ENCODE measurements around the gene PPP1R1A. TPM values are rescaled to one million over a fixed set of nuclear protein-coding genes. Genes with fewer than 3 reads are reported as not detected.

Gene PPP1R1A
- total RNA-seq, 1 donor from 2014 or later: 239 TPM

DNA sequence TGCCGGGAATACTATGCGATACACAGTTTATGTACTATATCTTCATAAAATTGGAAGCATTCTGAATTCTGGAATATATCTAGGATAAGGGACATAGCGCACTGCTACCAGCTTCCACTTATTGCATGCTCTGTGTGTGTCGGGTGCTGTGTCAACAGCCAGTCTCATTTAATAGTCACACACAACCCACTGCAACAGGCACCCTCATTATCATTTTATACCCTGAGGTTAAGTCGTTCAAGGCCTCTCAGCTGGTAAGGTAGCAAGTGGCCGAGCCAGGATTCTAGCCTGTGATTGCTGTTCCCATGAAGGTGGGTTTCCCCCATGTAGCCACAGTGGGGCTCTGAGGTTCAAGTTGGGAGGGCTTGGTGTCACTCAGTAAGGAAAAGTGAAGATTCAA is 7.0 kb downstream of the PPP1R1A start:
- DNase-seq (ENCODE audit: missing footprints) (no peak), ATAC-seq (no peak)
- intact Hi-C loops (cut with DNase I): no loop called here

DNA sequence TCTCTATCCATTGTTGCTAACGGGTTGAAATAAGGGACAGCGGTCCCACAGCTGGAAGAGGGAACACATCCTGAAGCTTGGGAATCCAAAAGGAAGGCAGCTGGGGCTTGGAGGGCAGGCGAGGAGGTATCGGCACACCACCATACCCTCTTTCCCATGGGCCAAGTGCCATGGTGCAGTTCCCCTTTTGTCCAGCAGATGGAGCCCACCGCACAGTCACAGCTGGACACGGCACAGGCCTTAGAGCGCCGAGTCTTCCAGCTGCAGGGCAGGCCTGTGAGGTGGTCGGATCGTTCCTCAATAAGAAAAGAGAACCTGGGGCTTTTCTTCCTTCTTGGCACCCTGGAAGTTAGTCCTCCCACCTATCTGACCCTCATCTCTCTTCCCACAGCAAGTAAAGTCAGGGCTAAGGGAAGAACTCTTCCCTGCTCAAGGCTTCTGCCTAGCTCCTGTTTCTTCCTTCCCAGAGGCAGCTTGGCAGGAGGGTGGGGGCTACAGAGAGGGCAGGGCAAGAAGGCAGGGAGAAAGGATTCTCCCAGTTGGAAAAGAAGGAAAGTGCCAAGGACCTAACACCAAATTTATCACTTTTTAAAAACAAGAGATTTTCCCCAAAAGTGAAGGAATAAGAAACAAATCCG is 8.6 kb downstream of the PPP1R1A start:
- ATAC-seq (peak; percentile 92), DNase-seq (ENCODE audit: missing footprints) (peak; percentile 87)
- intact Hi-C loops (cut with DNase I): no loop called here

DNA sequence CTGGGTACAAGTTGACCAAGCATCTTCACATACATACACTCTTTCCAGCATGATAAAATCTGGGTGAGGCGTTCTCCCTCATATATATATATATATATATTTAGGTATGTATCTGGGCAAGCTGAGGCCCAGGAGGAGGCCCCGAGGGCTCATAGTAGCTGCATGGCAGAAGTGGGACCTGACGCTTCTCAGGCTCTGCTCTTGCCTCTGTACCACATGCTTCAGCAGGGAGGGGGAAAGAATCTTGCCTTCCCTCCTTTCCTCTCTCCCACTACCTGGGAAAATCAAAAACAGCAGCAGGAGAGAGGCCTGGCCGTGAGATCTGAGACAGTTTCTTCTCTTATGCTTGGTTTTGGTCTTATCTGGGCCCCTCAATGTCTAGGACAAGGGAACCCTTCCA is 9.2 kb downstream of the PPP1R1A start:
- no peak for ATAC-seq
- intact Hi-C loops (cut with DNase I): no loop called here

GRCh38 chr12:54578778-54579177 is 9.7 kb downstream of the PPP1R1A start:
- ATAC-seq: no peak
- no peak for DNase-seq (ENCODE audit: missing footprints)
- intact Hi-C loops (cut with DNase I): no loop called here

More for the DNA sequence above, 9.2 kb downstream of the PPP1R1A start:
- DNase-seq (ENCODE audit: missing footprints): no peak

GRCh38 chr12:54572881-54573280 is 15.6 kb downstream of the PPP1R1A start:
- DNase-seq (ENCODE audit: missing footprints) (no peak), ATAC-seq (no peak)
- intact Hi-C loops (cut with DNase I): no loop called here

DNA sequence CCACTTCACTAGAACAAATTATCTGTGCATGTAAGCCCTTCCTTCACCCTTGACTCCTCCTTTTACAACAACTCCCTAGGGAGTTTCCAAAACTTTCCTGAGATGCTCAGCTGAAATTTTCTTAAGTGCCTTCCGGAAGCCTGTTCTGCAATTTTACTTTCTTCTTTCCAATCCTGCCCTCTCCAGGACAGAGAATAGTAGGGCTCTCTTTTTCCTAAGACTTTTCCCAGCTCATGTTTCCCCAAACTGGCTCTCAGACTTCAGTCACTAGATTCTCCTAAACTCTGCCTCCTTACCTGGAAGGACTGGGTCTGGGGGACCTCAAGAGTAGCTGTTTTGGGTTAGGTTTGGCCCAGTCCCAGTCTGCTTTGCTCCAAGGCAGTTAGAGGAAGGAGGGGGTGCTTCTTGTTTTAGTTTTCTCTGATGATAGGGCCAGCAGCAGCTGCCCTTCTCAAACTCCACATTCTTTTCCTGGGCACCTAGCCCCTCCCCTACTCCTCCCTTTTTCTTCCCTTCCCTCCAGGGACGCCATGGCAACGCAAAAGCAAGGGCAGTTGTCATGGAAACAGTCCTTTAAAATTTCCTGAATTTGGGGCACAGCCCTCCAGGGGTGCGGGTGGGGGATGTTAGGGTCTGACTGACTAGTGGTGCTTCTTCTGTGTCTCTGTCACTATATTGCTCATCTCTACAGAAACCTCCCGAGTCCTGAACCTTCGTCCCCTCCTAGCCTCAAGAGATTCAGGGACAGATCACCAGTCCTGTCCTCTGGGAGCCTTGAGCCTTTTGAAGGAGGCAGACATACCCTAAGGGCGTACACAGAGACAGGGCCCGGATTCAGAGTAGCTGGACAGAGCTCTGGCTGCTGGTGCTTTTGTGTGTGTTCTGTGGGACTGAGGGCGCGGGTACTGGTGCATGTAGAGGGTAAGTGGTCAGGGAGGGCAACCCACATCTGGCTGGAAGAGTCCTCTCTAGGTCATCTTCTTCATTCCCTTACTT is 17.0 kb downstream of the PPP1R1A start:
- no peak for ATAC-seq
- DNase-seq (ENCODE audit: missing footprints): no peak
- intact Hi-C loops (cut with DNase I): no loop called here

DNA sequence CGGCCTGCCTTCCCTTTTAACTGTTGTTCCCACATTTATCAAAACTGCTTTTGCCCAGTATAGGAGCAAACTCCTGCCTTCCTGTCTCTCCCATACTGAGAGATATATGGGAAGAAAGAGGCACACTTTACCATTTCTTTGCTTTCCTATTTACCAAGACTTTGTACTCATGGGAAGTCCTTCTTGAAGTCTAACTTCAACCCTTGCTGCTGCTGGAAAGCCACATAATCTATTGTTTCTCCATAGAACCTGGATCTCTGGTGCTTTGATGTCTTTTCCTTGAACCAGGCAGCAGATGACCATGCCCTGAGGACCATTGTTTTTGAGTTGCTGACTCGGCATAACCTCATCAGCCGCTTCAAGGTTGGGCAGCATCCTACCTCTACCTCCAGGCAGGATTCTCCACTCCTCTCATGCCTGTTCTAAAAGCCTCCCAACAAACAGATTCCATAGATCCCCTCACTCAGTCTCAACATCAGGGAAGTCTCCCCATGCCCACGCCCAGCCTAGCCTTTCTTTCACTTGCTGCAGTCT is 18.4 kb downstream of the PPP1R1A start:
- DNase-seq (ENCODE audit: missing footprints): no peak
- no peak for ATAC-seq
- intact Hi-C loops (cut with DNase I): no loop called here

DNA sequence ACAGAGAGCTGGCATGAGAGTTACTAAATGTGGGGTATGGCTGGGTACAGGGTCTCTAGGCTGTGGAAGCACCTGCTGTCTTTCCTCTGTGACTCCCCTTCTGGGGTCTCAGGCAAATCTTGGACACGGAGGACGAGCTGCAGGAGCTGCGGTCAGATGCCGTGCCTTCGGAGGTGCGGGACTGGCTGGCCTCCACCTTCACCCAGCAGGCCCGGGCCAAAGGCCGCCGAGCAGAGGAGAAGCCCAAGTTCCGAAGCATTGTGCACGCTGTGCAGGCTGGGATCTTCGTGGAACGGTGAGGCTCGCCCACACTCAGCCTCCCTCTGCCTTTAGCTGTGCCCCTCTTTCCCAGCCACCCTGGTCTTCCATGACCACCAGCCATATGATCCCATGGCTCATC is 19.4 kb downstream of the PPP1R1A start:
- no peak for ATAC-seq
- no peak for DNase-seq (ENCODE audit: missing footprints)
- intact Hi-C loops (cut with DNase I): no loop called here

DNA sequence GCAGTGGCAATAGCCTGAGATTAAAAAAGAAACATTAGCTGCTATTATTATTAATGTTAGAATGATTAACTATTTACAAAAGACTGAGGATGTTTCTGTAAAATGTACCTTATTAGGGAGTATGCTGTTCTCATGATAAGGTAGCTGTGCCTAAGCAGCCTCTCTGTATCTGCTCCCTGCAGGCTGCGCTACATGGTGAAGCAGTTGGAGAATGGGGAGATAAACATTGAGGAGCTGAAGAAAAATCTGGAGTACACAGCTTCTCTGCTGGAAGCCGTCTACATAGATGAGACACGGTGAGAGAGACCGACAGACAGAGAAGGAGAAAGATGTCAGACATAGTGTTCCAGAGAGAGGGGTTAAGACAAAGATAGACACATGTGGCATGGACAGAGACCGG is 21.7 kb downstream of the PPP1R1A start:
- ATAC-seq: no peak
- DNase-seq (ENCODE audit: missing footprints): no peak
- intact Hi-C loops (cut with DNase I): no loop called here

GRCh38 chr12:54565986-54566544 is 22.4 kb downstream of the PPP1R1A start:
- DNase-seq (ENCODE audit: missing footprints) (no peak), ATAC-seq (no peak)
- intact Hi-C loops (cut with DNase I): no loop called here

DNA sequence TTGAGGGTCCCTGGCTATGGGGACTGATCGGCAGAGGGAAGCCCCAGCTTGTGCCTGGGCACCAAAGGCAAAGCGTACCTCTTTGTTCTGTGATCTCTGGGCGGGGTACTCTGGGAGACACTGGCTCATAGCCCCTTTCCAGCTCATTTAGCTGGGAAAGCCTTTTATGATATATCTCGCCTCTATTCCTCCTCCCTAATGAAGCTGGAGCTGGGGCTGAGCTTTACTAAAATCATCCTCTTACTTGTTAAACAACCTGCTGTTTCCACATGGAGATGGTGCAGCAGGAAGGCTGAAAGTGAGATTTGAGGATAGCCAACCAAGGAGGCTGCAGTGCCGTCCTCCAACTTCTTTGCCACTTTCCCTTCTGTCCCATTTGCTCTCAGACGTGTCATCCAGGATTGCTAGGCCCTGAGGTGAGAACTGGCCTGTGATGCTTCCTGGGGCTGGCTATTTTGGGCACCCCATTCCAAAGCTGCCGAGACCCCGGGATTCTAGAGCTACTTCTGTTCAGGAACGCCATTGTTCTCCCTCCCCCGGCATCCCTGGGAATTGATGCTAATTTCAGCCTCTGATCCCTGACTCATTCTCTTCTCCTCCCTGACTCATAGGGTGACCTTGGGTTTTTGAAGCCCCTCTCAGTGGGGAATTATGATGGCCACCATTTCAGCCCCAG is 23.0 kb downstream of the PPP1R1A start:
- DNase-seq (ENCODE audit: missing footprints) (no peak), ATAC-seq (no peak)
- intact Hi-C loops (cut with DNase I): no loop called here

GRCh38 chr12:54564768-54565167 is 23.7 kb downstream of the PPP1R1A start:
- intact Hi-C loops (cut with DNase I): no loop called here
- DNase-seq (ENCODE audit: missing footprints): no peak
- ATAC-seq: no peak

DNA sequence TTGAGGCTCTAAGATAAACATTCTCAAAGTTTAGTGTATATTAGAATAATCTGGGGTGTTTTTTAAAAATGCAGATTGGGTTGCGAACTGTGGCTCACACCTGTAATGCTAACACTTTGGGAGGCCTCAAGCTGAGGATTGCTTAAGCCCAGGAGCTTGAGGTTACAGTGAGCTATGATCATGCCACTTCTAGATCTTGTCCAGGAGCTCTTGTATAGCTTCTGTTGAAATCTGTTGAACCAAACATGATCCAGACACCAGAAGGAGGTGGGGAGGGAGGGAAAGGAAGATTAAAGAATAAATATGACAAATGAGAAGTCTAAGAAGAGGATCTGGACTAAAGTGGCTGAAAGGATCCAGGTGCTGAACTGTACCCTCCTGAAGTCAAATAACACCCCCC is 24.7 kb downstream of the PPP1R1A start:
- no peak for DNase-seq (ENCODE audit: missing footprints)
- intact Hi-C loops (cut with DNase I): no loop called here
- ATAC-seq: no peak

GRCh38 chr12:54562750-54563356 is 25.6 kb downstream of the PPP1R1A start:
- no peak for DNase-seq (ENCODE audit: missing footprints)

GRCh38 chr12:54561164-54561563 is 27.3 kb downstream of the PPP1R1A start:
- DNase-seq (ENCODE audit: missing footprints): no peak
- peak; percentile 45 for ATAC-seq
- intact Hi-C loops (cut with DNase I): no loop called here

More at GRCh38 chr12:54562750-54563356, 25.6 kb downstream of the PPP1R1A start:
- intact Hi-C loops (cut with DNase I): no loop called here
- no peak for ATAC-seq

- ATAC-seq: peak; percentile 98
- DNase-seq (ENCODE audit: missing footprints): peak; percentile 98
- intact Hi-C loops (cut with DNase I): no loop called here
These were observed 28.0 kb downstream of the PPP1R1A start for GRCh38 chr12:54560374-54560858.

DNA sequence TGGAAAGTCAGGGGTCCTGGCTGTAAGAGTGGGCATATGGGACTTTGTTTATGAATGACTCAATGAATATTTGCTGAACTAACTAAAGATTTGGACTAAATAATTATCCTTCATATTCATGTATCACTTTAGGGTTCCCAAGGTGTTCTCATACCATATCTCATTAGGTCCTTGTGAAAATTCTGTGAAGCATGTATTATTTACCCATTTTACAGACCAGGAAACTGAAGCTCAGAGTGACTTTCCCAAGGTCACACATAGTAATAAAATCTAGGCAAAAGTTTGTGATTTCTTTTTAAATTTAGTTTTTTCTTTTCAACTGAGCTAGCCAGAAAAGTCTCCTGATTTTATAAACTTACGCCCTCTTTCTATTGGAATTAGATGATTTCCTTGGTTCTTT is 29.7 kb downstream of the PPP1R1A start:
- DNase-seq (ENCODE audit: missing footprints) (no peak), ATAC-seq (no peak)
- intact Hi-C loops (cut with DNase I): no loop called here

GRCh38 chr12:54558311-54558710 is 30.1 kb downstream of the PPP1R1A start:
- DNase-seq (ENCODE audit: missing footprints): no peak
- intact Hi-C loops (cut with DNase I): no loop called here
- no peak for ATAC-seq
